Left colon (tissue), 2 donors: ENCODE measurements around the gene NCKAP5L. TPM values are rescaled to one million over a fixed set of nuclear protein-coding genes. Genes with fewer than 3 reads are reported as not detected.
"Not testable (repeated sequence)": the region's sequence is repeated elsewhere in the genome, so short reads cannot be mapped to it uniquely, and the experiment has no call there.

Experiments used
- ATAC-seq: fragments of 200-7000 bp; cut with Tn5 transposase; one replicate; pipeline ENCODE4 v1.9.1; 2020; ENCODE audit warnings: mild to moderate bottlenecking, moderate library complexity
- DNase-seq, 2 donors: peaks; one replicate each; pipeline ENCODE4 v3.0.0-alpha.2; 2020
- intact Hi-C, 2 donors: fragments of 100-400 bp; cut with DNase I in 1 of 2; cut with micrococcal nuclease in 1 of 2; formaldehyde crosslinking; loops; one replicate each; pipeline versions ENCODE4 v1.11.2 to v1.14.0; 2022; cut with DNase I, micrococcal nuclease
- total RNA-seq, 2 donors: library from RNA; stranded (reverse); fragmentation: NEBNext Ultra II Directional; extraction: Animal tissue kit (Norgen Biotek cat#: 25700); gene quantifications; one replicate each; pipeline ENCODE4 v1.2.1, GENCODE V29; 2021
- donor health status: DM: no; HTN: no; CAD: no.
- donor health status: DM: yes; HTN: yes; CAD: no.

NCKAP5L gene
- total RNA-seq, 2 donors from 2014 or later = 3.7 to 4.8 TPM

DNA sequence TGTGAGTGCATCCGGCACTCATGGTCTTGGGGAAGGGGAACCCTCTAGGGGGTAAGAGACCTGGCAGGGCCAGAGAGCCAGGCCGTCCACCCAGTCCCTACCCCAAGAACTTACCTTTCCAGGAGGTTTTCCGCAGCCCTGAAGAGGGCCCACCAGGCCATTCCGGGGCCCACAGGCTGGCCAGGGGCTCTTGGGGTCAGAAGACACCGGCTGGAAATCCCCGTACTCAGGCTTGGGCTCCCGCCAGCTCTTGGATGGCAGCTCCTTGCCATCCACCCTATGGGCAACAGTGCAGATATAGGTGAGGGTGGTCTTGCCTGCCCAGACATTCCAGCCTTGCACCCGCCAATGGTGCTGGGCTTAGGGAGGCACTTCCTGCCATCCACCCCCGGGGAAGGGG is 34.6 kb downstream of the NCKAP5L start:
- DNase-seq = no peak
- no peak for ATAC-seq
- intact Hi-C loops = no loop called here

DNA sequence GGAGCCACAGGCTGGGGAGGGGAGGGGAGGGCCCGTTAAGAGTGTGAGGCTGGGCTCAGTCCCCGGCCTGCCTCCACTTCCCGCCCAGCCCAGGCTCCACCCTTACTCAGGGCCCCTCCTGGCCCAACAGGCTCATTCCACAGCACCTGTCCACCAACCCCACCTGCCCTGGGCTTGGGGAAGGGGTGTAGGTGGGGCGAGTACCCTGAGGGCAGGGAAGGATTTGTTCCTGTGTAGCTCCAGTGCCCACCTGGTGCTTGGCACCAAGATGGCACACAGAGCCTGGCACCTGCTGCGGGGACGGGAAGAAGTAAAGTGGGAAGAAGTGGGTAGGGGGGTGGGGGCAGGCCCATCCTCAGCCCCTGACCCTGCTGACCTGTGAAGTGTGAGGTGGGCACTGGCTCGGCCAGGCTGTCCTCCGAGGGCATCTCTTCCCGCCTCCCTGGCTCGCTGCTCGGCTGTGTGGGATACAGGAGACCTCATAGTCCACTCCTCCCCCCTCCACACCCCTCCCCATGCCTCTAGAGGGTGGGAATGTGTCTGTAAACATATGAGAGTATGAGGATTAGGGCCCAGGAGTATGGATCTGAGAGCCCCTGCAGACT is 35.1 kb downstream of the NCKAP5L start:
- DNase-seq (no peak), ATAC-seq (no peak)
- intact Hi-C loops = no loop called here

- no peak for DNase-seq
- intact Hi-C loops = no loop called here
- ATAC-seq = no peak
Measured at GRCh38 chr12:49792181-49792970, 35.8 kb downstream of the NCKAP5L start.

DNA sequence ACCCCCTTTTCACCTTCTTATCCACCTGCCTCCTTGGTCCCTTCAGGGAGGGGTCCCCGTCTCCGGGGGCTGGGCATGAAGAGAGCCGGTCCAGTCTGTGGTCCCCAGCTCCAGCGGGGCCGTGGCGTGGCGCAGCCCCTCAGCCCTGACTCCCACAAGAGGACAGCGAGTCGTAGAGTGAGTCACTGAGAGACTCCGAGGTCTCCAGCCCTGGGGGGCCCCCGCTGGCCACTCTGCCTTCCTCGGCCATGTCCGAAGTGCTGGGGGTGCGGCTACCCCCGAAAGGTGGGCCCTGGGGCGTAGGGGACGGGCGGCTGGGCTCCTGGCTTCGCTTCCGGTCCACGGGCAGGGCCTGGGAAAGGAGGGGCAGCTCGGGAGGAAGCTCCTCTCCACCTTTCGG is 36.5 kb downstream of the NCKAP5L start:
- no peak for DNase-seq
- no peak for ATAC-seq
- intact Hi-C loops = no loop called here

GRCh38 chr12:49790741-49791555 is 37.3 kb downstream of the NCKAP5L start:
- ATAC-seq = no peak
- intact Hi-C loops = no loop called here
- DNase-seq = no peak

- intact Hi-C loops = loop anchor here (10.0 kb wide), 1 partner anchor 45 kb away; no protein-coding TSS in a partner anchor
- DNase-seq = no peak
- no peak for ATAC-seq
Measured at GRCh38 chr12:49789992-49790391, 38.2 kb downstream of the NCKAP5L start.

DNA sequence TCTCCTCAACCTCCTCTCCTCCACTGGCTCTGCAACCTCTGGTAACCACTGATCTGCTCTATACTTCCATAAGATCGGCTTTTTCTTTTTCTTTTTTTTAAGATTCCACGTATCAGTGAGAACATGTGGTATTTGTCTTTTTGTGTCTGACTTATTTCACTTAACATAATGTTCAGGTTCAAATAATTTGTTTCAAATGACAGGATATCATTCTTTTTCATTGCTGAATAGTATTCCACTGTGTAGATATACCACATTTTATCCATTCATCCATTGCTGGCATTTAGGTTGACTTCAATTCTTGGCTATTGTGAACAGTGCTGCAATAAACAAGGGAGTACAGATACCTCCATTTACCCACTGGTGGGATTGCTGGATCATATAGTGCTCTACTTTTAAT is 40.5 kb downstream of the NCKAP5L start:
- no peak for DNase-seq
- ATAC-seq = no peak
- intact Hi-C loops = loop anchor here (10.0 kb wide), 1 partner anchor 47 kb away; no protein-coding TSS in a partner anchor

GRCh38 chr12:49784756-49785409 is 43.3 kb downstream of the NCKAP5L start:
- intact Hi-C loops = loop anchor here (10.0 kb wide), 1 partner anchor 50 kb away; no protein-coding TSS in a partner anchor
- ATAC-seq (no peak), DNase-seq (no peak)

GRCh38 chr12:49783917-49784676 is 44.1 kb downstream of the NCKAP5L start:
- ATAC-seq (no peak), DNase-seq (no peak)
- intact Hi-C loops = loop anchor here (10.0 kb wide), 1 partner anchor 51 kb away; no protein-coding TSS in a partner anchor

DNA sequence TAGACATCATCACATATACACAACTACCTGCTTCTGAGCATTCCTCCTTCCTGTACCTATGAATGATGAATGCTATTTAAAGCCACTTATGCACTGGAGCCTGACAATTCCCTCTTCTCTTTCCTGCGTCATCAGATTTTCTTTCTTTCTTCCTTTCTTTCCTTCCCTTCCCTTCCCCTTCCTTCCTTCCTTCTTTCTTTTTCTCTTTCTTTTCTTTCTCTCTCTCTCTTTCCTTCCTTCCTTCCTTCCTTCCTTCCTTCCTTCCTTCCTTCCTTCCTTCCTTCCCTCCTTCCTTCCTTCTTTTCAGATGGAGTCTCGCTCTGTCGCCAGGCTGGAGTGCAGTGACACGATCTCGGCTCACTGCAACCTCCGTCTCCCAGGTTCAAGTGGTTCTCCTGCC is 47.3 kb downstream of the NCKAP5L start:
- ATAC-seq, DNase-seq: not testable (repeated sequence)
- intact Hi-C loops = loop anchor here (10.0 kb wide), 1 partner anchor 54 kb away; no protein-coding TSS in a partner anchor

- intact Hi-C loops = no loop called here
- ATAC-seq (no peak), DNase-seq (no peak)
Measured at GRCh38 chr12:49779581-49779980, 48.6 kb downstream of the NCKAP5L start.

DNA sequence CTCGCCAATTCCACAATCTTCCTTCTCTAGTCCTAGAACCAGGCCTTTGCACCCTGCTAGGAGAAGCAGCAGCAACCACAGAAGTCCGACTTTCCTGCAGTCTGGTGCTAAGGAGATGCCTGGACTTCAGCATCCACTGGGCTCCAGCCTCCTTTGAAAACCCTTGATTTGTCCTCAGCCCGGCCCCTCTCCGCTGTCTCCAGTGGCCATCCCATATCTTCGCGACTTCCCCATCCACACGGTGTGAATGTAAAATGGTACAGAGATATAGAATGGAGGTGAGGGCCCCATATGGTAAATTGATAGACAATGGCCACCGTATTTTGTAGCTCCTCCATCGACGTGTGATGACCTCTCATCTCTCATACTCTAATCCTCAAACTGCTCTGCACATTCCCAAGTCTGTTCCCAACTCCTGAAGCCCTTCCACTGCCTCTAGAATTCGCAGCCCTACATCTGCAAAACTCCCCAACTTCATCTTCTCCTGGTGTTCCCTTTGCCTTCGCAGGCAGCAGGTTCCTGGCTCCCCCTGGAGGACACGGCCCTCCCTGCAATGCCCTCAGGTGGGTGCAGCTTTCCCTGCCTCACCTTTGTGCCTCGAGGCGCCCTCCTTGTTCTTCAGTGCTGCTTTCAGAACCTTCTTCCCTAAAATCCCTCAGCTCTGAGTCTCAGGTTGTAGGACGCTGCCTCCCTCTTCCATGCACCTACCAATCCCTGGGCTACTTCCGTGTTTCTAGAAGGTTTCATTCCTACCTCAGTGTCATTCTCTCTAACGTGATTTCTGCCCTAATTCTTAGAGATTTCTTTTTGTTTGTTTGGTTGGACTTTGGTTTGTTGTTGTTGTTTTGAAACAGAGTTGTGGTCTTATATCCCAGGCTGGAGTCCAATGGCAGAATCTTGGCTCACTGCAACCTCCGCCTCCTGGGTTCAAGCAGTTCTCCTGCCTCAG is 50.1 kb downstream of the NCKAP5L start:
- ATAC-seq (peak; percentile 85), DNase-seq (peak; percentile 42 to 78)
- intact Hi-C loops = no loop called here

- intact Hi-C loops = no loop called here
- DNase-seq = no peak
- ATAC-seq = no peak
Measured at GRCh38 chr12:49777341-49777740, 50.9 kb downstream of the NCKAP5L start.

DNA sequence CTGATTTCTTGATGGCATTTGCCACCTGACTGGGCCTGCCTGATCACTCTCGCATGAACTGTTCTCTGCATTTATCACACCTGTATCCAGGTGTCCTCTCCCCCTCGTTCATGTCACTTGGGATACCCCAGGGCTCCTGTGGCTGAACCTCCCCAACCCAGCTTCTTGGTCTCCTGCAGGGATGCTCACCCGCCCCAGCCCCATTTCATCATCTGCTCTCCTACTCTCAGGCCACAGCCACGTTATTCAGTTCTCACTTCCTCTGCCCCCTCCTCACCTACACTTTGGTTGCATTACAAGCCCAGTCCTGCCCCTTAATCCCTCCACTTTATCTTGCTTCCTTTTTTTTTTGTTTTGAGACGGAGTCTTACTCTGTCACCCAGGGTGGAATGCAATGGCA is 51.4 kb downstream of the NCKAP5L start:
- no peak for ATAC-seq
- no peak for DNase-seq
- intact Hi-C loops = no loop called here

DNA sequence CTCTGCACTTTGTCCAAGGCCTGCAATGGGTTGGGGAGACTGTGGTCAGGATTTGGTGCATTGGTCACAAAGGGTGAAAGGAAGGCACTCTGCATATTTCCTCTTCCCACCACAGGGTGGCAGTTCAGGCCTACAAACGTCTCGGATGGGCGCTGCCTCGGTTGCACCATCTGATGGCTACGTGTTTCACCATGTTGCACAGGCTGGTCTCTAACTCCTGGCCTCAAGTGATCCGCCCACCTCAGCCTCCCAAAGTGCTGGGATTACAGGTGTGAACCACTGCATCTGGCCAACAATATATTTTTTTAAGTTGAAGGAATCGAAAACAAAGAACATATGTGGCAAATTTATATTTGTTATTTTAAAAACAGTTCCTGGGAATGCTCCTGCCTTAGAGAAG is 51.8 kb downstream of the NCKAP5L start:
- ATAC-seq (peak; percentile 91), DNase-seq (peak in 1 of 2 donors; percentile 58)
- intact Hi-C loops = no loop called here

DNA sequence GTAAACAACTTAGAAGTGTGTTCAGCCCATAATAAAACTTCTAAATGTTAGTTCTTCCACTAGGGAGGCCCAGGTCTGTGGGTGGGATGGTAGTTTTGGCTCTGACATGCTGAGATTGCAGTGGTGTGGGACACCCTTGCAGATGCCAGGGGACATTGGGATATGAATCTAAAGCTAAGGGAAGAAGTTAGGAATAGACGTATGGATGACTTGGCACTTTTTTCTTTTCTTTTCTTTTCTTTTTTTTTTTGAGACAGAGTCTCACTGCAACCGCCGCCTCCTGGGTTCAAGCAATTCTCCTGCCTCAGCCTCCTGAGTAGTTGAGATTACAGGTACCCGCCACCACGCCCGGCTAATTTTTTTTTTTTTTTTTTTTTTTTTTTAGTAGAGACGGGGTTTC is 55.1 kb downstream of the NCKAP5L start:
- intact Hi-C loops, ATAC-seq, DNase-seq: not testable (repeated sequence)

GRCh38 chr12:49767333-49767732 is 60.9 kb downstream of the NCKAP5L start:
- DNase-seq (no peak), ATAC-seq (no peak)
- intact Hi-C loops = no loop called here
